Keratinocyte (primary cell): ENCODE data around the gene KRTAP6-3. TPM values are rescaled to one million over a fixed set of nuclear protein-coding genes. Genes with fewer than 3 reads are reported as not detected.

Experiments used
- DNase-seq: peaks from one replicate; pipeline ENCODE4 v3.0.0-alpha.2; 2011; ENCODE audit warnings: low read depth, missing footprints, low spot score
- FAIRE-seq: peaks from 2 replicates; lab custom pipeline; 2011; peaks lifted over from hg19 to GRCh38; lab: Jason Lieb, UNC
- H2AFZ ChIP-seq: 2 replicates; pipeline ENCODE4 v1.6.0; 2012; ENCODE audit warnings: low read length, control low read depth, inconsistent platforms; ENCODE audit not compliant: control insufficient read depth
- H3K27ac ChIP-seq: 2 replicates; pipeline ENCODE4 v1.5.1; 2011; ENCODE audit warnings: low read length; ENCODE audit not compliant: control insufficient read depth, insufficient read depth
- H3K27me3 ChIP-seq: 3 replicates; pipeline ENCODE4 v1.6.0; 2011; ENCODE audit warnings: low read length; ENCODE audit not compliant: control insufficient read depth, insufficient read depth; ENCODE audit errors: extremely low read depth
- H3K36me3 ChIP-seq, 2 experiments: 2 replicates in 1 of 2; 3 replicates in 1 of 2; pipeline ENCODE4 v1.5.1; 2011; ENCODE audit warnings: low read length in 2 of 2, mild to moderate bottlenecking in 1 of 2; ENCODE audit not compliant: control insufficient read depth in 2 of 2, insufficient read depth in 2 of 2; ENCODE audit errors: extremely low read depth in 1 of 2
- H3K4me1 ChIP-seq: 3 replicates; pipeline ENCODE4 v1.5.1; 2011; ENCODE audit warnings: low read length; ENCODE audit not compliant: control insufficient read depth, insufficient read depth; ENCODE audit errors: extremely low read depth
- H3K4me2 ChIP-seq: 3 replicates; pipeline ENCODE4 v1.6.0; 2011; ENCODE audit warnings: low read depth, low read length; ENCODE audit not compliant: control insufficient read depth, insufficient read depth; ENCODE audit errors: extremely low read depth
- H3K4me3 ChIP-seq, 3 experiments: fragments of 200-600 bp in 1 of 3; sonication (generic) in 1 of 3; 2 replicates in 2 of 3; 3 replicates in 1 of 3; pipeline ENCODE4 v1.5.1; 2011 to 2016; ENCODE audit warnings: low read length in 3 of 3, mild to moderate bottlenecking in 3 of 3, control low read depth in 2 of 3, inconsistent platforms in 1 of 3, low read depth in 1 of 3, mixed read lengths in 1 of 3, mixed run types in 1 of 3, moderate library complexity in 1 of 3; ENCODE audit not compliant: control insufficient read depth in 2 of 3, insufficient read depth in 2 of 3; ENCODE audit errors: extremely low read depth in 1 of 3
- H3K79me2 ChIP-seq: 2 replicates; pipeline ENCODE4 v1.6.0; 2012; ENCODE audit warnings: low read length; ENCODE audit not compliant: control insufficient read depth, insufficient read depth
- H3K9ac ChIP-seq: 3 replicates; pipeline ENCODE4 v1.6.0; 2011; ENCODE audit warnings: low read length; ENCODE audit not compliant: control insufficient read depth, insufficient read depth; ENCODE audit errors: extremely low read depth
- H3K9me1 ChIP-seq: 3 replicates; pipeline ENCODE4 v1.6.0; 2011; ENCODE audit warnings: low read length; ENCODE audit not compliant: control insufficient read depth, insufficient read depth; ENCODE audit errors: extremely low read depth
- H3K9me3 ChIP-seq: 2 replicates; pipeline ENCODE4 v1.5.1; 2012; ENCODE audit warnings: low read depth, low read length; ENCODE audit not compliant: control insufficient read depth
- H4K20me1 ChIP-seq: 3 replicates; pipeline ENCODE4 v1.6.0; 2011; ENCODE audit warnings: low read length; ENCODE audit not compliant: control insufficient read depth, insufficient read depth; ENCODE audit errors: extremely low read depth
- CTCF ChIP-seq, 3 experiments: IDR thresholded peaks in 1 of 3; conservative IDR thresholded peaks in 1 of 3; optimal IDR thresholded peaks in 1 of 3; 2 replicates in 2 of 3; 3 replicates in 1 of 3; pipeline versions ENCODE3 to v1.5.1; 2011; ENCODE audit warnings: low read length in 3 of 3, mild to moderate bottlenecking in 3 of 3, moderate library complexity in 2 of 3, control low read depth in 1 of 3, inconsistent platforms in 1 of 3; ENCODE audit not compliant: insufficient read depth in 2 of 3; ENCODE audit errors: extremely low read depth in 1 of 3
- EZH2 ChIP-seq: IDR thresholded peaks from one replicate; pipeline ENCODE4 v1.6.1; 2012; ENCODE audit warnings: inconsistent platforms, mild to moderate bottlenecking, low read length, moderate library complexity
- dilution Hi-C: fragments of 300-500 bp; cut with MboI; formaldehyde crosslinking; loops from one replicate; pipeline ENCODE4 v1.7.0; 2020; ENCODE audit warnings: low sequenced_read_pairs; ENCODE audit not compliant: extremely low pct_ligation_motif_present
- polyA plus RNA-seq, 5 experiments: library from polyadenylated mRNA; depleted of rRNA in 3 of 5; stranded (reverse) in 3 of 5; stranded (forward) in 1 of 5; unstranded in 1 of 5; fragments of >200 nt; gene quantifications; 1 replicate in 1 of 5; 2 replicates in 3 of 5; 3 replicates in 1 of 5; pipeline versions ENCODE4 v1.2.1 to v1.2.3, GENCODE V29; 2011 to 2012; ENCODE audit warnings: missing spikeins in 2 of 5, low read depth in 1 of 5, low replicate concordance in 1 of 5

Gene KRTAP6-3
- polyA plus RNA-seq, 1 donor (not counting 4 experiments of a cell fraction or from before 2014, with no cell fraction given), result not detected

- Histone ChIP-seq H3K9me1 (no peaks in the 10 kb centered on the region), H3K4me2 (no peak overlapping the region), H3K4me3 (no peak overlapping the region), H3K9me3 (no peaks in the 10 kb centered on the region), H3K27me3 (no peaks in the 10 kb centered on the region), H3K79me2 (no peaks in the 10 kb centered on the region), H3K36me3 (no peaks in the 10 kb centered on the region), H3K9ac (no peak overlapping the region), H3K4me1 (no peaks in the 10 kb centered on the region), H2AFZ (no peak overlapping the region), H4K20me1 (no peaks in the 10 kb centered on the region), H3K27ac (no peak overlapping the region)
- no peak for TF ChIP-seq CTCF (optimal IDR thresholded peaks at IDR 0.05 in 1 of 3, IDR thresholded peaks at IDR 0.05 in 1 of 3, conservative IDR thresholded peaks at IDR 0.05 in 1 of 3; ENCODE audit: extremely low read depth in 1 of 3, insufficient read depth in 2 of 3, low read length in 3 of 3)
- no peak for TF ChIP-seq EZH2
- dilution Hi-C loops, result no loop called here
- FAIRE-seq (no peak), DNase-seq (no peak)
Observed at GRCh38 chr21:30612132-30612531, 19.9 kb downstream of the KRTAP6-3 start.

GRCh38 chr21:30613836-30614235 lies 21.6 kb downstream of the KRTAP6-3 start, which contains the start of gene KRTAP6-1:
TSS of gene KRTAP6-1 (minus strand) at chr21:30613930. CDS start at chr21:30613904, 26 bp downstream.
- no peaks in the 10 kb centered on the region for H4K20me1 ChIP-seq
- no peaks in the 10 kb centered on the region for H3K4me1 ChIP-seq
- H3K4me2 ChIP-seq, result no peak within 1 kb of the TSS
- dilution Hi-C loops, result no loop called here
- no peak for TF ChIP-seq EZH2
- TF ChIP-seq CTCF (optimal IDR thresholded peaks at IDR 0.05 in 1 of 3, IDR thresholded peaks at IDR 0.05 in 1 of 3, conservative IDR thresholded peaks at IDR 0.05 in 1 of 3; ENCODE audit: extremely low read depth in 1 of 3, insufficient read depth in 2 of 3, low read length in 3 of 3), result no peak
- H2AFZ ChIP-seq, result no peak within 1 kb of the TSS
- no peaks in the 10 kb centered on the region for H3K36me3 ChIP-seq
- no peaks in the 10 kb centered on the region for H3K9me3 ChIP-seq
- no peaks in the 10 kb centered on the region for H3K9me1 ChIP-seq
- H3K9ac ChIP-seq, result no peak within 1 kb of the TSS
- DNase-seq (no peak), FAIRE-seq (no peak)
- H3K4me3 ChIP-seq, result no peak within 1 kb of the TSS
- no peaks in the 10 kb centered on the region for H3K27me3 ChIP-seq
- no peaks in the 10 kb centered on the region for H3K79me2 ChIP-seq
- no peak within 1 kb of the TSS for H3K27ac ChIP-seq
